Prostate gland (tissue), 2 donors: ENCODE data around the gene TNS4.

Experiments
- POLR2AphosphoS5 ChIP-seq: sonication (generic); formaldehyde crosslinking; IDR thresholded peaks from one replicate; pipeline ENCODE4 v1.6.1; 2017; ENCODE audit warnings: antibody characterized with exemption
- TF ChIP-seq, protein P1 (sequence below), 4 experiments: fragments of 200-600 bp in 2 of 4; fragments of 450-650 bp in 2 of 4; sonication (generic) in 2 of 4; IDR thresholded peaks; 1 replicate in 3 of 4; 2 replicates in 1 of 4; pipeline ENCODE4 v1.5.1; 2016 to 2019; ENCODE audit warnings: antibody characterized with exemption in 4 of 4, mild to moderate bottlenecking in 2 of 4, moderate library complexity in 2 of 4

DNA sequence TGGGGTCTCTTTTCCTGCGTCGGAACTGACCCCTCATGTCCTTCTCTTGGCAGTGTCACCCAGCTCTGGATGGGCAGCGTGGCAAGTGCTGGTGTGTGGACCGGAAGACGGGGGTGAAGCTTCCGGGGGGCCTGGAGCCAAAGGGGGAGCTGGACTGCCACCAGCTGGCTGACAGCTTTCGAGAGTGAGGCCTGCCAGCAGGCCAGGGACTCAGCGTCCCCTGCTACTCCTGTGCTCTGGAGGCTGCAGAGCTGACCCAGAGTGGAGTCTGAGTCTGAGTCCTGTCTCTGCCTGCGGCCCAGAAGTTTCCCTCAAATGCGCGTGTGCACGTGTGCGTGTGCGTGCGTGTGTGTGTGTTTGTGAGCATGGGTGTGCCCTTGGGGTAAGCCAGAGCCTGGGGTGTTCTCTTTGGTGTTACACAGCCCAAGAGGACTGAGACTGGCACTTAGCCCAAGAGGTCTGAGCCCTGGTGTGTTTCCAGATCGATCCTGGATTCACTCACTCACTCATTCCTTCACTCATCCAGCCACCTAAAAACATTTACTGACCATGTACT is 44.9 kb downstream of the TNS4 start:
- TF ChIP-seq, protein P1, sequence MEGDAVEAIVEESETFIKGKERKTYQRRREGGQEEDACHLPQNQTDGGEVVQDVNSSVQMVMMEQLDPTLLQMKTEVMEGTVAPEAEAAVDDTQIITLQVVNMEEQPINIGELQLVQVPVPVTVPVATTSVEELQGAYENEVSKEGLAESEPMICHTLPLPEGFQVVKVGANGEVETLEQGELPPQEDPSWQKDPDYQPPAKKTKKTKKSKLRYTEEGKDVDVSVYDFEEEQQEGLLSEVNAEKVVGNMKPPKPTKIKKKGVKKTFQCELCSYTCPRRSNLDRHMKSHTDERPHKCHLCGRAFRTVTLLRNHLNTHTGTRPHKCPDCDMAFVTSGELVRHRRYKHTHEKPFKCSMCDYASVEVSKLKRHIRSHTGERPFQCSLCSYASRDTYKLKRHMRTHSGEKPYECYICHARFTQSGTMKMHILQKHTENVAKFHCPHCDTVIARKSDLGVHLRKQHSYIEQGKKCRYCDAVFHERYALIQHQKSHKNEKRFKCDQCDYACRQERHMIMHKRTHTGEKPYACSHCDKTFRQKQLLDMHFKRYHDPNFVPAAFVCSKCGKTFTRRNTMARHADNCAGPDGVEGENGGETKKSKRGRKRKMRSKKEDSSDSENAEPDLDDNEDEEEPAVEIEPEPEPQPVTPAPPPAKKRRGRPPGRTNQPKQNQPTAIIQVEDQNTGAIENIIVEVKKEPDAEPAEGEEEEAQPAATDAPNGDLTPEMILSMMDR (IDR thresholded peaks at IDR 0.05): no peak
- TF ChIP-seq POLR2AphosphoS5: no peak
